K562 (cell line): Measurements from ENCODE around the gene KCNK7. TPM values are rescaled to one million over a fixed set of nuclear protein-coding genes. Genes with fewer than 3 reads are reported as not detected.

Experiments
- ADNP ChIP-seq: fragments of 200-800 bp; sonication (Bioruptor generic); IDR thresholded peaks from 2 replicates; pipeline ENCODE4 v1.6.1; 2016; ENCODE audit warnings: missing genetic modification characterization, missing compliant biosample characterization
- DACH1 ChIP-seq: fragments of 450-650 bp; IDR thresholded peaks from 2 replicates; pipeline ENCODE4 v1.6.1; 2018; ENCODE audit not compliant: partially characterized antibody
- EZH2 ChIP-seq: IDR thresholded peaks from 2 replicates; pipeline ENCODE4 v1.6.1; 2012; ENCODE audit warnings: low read depth, mild to moderate bottlenecking, inconsistent platforms, low read length, borderline replicate concordance
- GMEB1 ChIP-seq: fragments of 250-450 bp; sonication (Bioruptor Pico); IDR thresholded peaks from 2 replicates; pipeline ENCODE4 v1.4.0; 2020; ENCODE audit warnings: mild to moderate bottlenecking
- GTF2F1 ChIP-seq: IDR thresholded peaks from 2 replicates; pipeline ENCODE4 v1.6.1; 2011; ENCODE audit warnings: low read depth, low read length, improper control_type of control experiment
- HMG20A ChIP-seq: fragments of 450-650 bp; formaldehyde crosslinking; conservative IDR thresholded peaks from 2 replicates; pipeline ENCODE4 v1.4.0; 2020; ENCODE audit warnings: mild to moderate bottlenecking, mixed read lengths
- KLF6 ChIP-seq: fragments of 250-450 bp; sonication (Bioruptor Pico); IDR thresholded peaks from 2 replicates; pipeline ENCODE4 v1.4.0; 2020; ENCODE audit warnings: mild to moderate bottlenecking, moderate library complexity, borderline replicate concordance
- MLLT1 ChIP-seq, 2 experiments: fragments of 450-650 bp; IDR thresholded peaks; 2 replicates each; pipeline ENCODE4 v1.6.1; 2016
- SIN3A ChIP-seq, 2 experiments: fragments of 150-350 bp in 1 of 2; IDR thresholded peaks; 2 replicates each; pipeline ENCODE4 v1.6.1; 2011 to 2016; ENCODE audit warnings: borderline replicate concordance in 2 of 2, low read depth in 2 of 2, low read length in 2 of 2, mild to moderate bottlenecking in 2 of 2, moderate library complexity in 2 of 2; ENCODE audit not compliant: control insufficient read depth in 1 of 2
- TRIM28 ChIP-seq: fragments of 450-650 bp; IDR thresholded peaks from 2 replicates; pipeline ENCODE4 v1.6.1; 2017
- TSC22D4 ChIP-seq: fragments of 450-650 bp; IDR thresholded peaks from 2 replicates; pipeline ENCODE4 v1.6.1; 2016; ENCODE audit warnings: missing genetic modification characterization, missing biosample characterization, control low read depth
- ZBTB26 ChIP-seq: fragments of 450-650 bp; formaldehyde crosslinking; IDR thresholded peaks from 2 replicates; pipeline ENCODE4 v1.4.0; 2022; ENCODE audit warnings: missing genetic modification characterization
- polyA plus RNA-seq, 8 experiments: library from polyadenylated mRNA; depleted of rRNA in 4 of 8; stranded (reverse) in 5 of 8; unstranded in 3 of 8; fragments of >200 nt; fragmentation: Nextera tagmentation in 2 of 8; fragmentation: Illumina TruSeq in 1 of 8; extraction: Ambion mirVana in 2 of 8; extraction: Trizol in 1 of 8; gene quantifications; 2 replicates each; pipeline versions ENCODE4 v1.2.1 to v1.2.3, GENCODE V29; 2011 to 2014; ENCODE audit warnings: inconsistent platforms in 1 of 8, missing spikeins in 1 of 8
- total RNA-seq, 7 experiments: library from RNA; depleted of rRNA in 6 of 7; stranded (reverse); fragments of >200 nt in 6 of 7; fragmentation: Illumina TruSeq in 2 of 7; extraction: Trizol in 2 of 7; gene quantifications; 2 replicates each; pipeline versions ENCODE4 v1.2.1 to v1.2.3, GENCODE V29; 2011 to 2021; ENCODE audit warnings: low replicate concordance in 1 of 7
- TF ChIP-seq, protein P1 (sequence below): fragments of 450-650 bp; IDR thresholded peaks from 2 replicates; pipeline ENCODE4 v1.6.1; 2016
- TF ChIP-seq, protein P2 (sequence below), 2 experiments: fragments of 250-450 bp in 1 of 2; fragments of 450-650 bp in 1 of 2; sonication (Bioruptor Pico) in 1 of 2; IDR thresholded peaks; 2 replicates each; pipeline versions ENCODE4 v1.6.1 to v1.8.0; 2016 to 2021; ENCODE audit warnings: mild to moderate bottlenecking in 2 of 2, moderate library complexity in 2 of 2, missing compliant biosample characterization in 1 of 2, missing genetic modification characterization in 1 of 2
- TF ChIP-seq, protein P3 (sequence below): sonication (generic); formaldehyde crosslinking; IDR thresholded peaks from 2 replicates; pipeline ENCODE4 v1.5.0; 2020; ENCODE audit warnings: missing genetic modification reagents
- TF ChIP-seq, protein P4 (sequence below): fragments of 250-450 bp; sonication (Bioruptor Pico); IDR thresholded peaks from 2 replicates; pipeline ENCODE4 v1.5.0; 2020; ENCODE audit warnings: mild to moderate bottlenecking
- TF ChIP-seq, protein P5 (sequence below): IDR thresholded peaks from 2 replicates; pipeline ENCODE4 v1.6.1; 2011; ENCODE audit not compliant: insufficient read length; ENCODE audit errors: extremely low read depth

KCNK7 gene
- total and polyA plus RNA-seq, 9 of the 15 experiments (the other 6 are each of a cell fraction or from before 2014, with no cell fraction given), result 0.07 to 0.40 TPM; not detected in 7

GRCh38 chr11:65615229-65615949 lies 19.8 kb upstream of the KCNK7 start, which contains the start of gene PCNX3 (continued):
- TF ChIP-seq, protein P1, sequence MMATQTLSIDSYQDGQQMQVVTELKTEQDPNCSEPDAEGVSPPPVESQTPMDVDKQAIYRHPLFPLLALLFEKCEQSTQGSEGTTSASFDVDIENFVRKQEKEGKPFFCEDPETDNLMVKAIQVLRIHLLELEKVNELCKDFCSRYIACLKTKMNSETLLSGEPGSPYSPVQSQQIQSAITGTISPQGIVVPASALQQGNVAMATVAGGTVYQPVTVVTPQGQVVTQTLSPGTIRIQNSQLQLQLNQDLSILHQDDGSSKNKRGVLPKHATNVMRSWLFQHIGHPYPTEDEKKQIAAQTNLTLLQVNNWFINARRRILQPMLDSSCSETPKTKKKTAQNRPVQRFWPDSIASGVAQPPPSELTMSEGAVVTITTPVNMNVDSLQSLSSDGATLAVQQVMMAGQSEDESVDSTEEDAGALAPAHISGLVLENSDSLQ, result peak; percentile 100
- TF ChIP-seq TSC22D4, result no peak
- TF ChIP-seq SIN3A (IDR thresholded peaks at IDR 0.05; ENCODE audit: borderline replicate concordance in 2 of 2, control insufficient read depth in 1 of 2, low read depth in 2 of 2, low read length in 2 of 2), result peak; percentile 66 to 92
- TF ChIP-seq HMG20A (CRISPR knock-in tag), result no peak
- no peak for TF ChIP-seq GTF2F1
- TF ChIP-seq DACH1, result no peak
- TF ChIP-seq ZBTB26 (CRISPR knock-in tag), result no peak
- TF ChIP-seq TRIM28, result no peak
- TF ChIP-seq, protein P2, sequence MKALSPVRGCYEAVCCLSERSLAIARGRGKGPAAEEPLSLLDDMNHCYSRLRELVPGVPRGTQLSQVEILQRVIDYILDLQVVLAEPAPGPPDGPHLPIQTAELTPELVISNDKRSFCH (CRISPR knock-in tag; IDR thresholded peaks at IDR 0.05), result no peak
- TF ChIP-seq, protein P2 (tag; IDR thresholded peaks at IDR 0.05), result no peak
- TF ChIP-seq MLLT1 (IDR thresholded peaks at IDR 0.05), result peak in 1 of 2 experiments; percentile 100; a peak in 2 of 4 replicates
- no peak; the same call in 1 of the 2 replicates for TF ChIP-seq KLF6
- TF ChIP-seq, protein P3, sequence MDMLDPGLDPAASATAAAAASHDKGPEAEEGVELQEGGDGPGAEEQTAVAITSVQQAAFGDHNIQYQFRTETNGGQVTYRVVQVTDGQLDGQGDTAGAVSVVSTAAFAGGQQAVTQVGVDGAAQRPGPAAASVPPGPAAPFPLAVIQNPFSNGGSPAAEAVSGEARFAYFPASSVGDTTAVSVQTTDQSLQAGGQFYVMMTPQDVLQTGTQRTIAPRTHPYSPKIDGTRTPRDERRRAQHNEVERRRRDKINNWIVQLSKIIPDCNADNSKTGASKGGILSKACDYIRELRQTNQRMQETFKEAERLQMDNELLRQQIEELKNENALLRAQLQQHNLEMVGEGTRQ (CRISPR knock-in tag), result no peak
- TF ChIP-seq, protein P4, sequence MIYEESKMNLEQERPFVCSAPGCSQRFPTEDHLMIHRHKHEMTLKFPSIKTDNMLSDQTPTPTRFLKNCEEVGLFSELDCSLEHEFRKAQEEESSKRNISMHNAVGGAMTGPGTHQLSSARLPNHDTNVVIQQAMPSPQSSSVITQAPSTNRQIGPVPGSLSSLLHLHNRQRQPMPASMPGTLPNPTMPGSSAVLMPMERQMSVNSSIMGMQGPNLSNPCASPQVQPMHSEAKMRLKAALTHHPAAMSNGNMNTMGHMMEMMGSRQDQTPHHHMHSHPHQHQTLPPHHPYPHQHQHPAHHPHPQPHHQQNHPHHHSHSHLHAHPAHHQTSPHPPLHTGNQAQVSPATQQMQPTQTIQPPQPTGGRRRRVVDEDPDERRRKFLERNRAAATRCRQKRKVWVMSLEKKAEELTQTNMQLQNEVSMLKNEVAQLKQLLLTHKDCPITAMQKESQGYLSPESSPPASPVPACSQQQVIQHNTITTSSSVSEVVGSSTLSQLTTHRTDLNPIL (CRISPR knock-in tag), result no peak
- TF ChIP-seq, protein P5, sequence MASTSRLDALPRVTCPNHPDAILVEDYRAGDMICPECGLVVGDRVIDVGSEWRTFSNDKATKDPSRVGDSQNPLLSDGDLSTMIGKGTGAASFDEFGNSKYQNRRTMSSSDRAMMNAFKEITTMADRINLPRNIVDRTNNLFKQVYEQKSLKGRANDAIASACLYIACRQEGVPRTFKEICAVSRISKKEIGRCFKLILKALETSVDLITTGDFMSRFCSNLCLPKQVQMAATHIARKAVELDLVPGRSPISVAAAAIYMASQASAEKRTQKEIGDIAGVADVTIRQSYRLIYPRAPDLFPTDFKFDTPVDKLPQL, result no peak
- no peak for TF ChIP-seq ADNP (tag)
- no peak for TF ChIP-seq EZH2
- TF ChIP-seq GMEB1, result peak; percentile 45; the same call in 1 of the 2 replicates
